Measurements from ENCODE around the gene SPACA5.
"Not testable (repeated sequence)": the region's sequence is repeated elsewhere in the genome, so short reads cannot be mapped to it uniquely, and the experiment has no call there.

Gene SPACA5

GRCh38 chrX:48006688-48007087 is at the start of gene SPACA5:
Gene SPACA5 (plus strand): TSS chrX:48006988. CDS start chrX:48007803, 815 bp downstream.
- not testable (repeated sequence) for H3K27me3 ChIP-seq; H3K4me3 ChIP-seq (ENCODE audit: low read depth in 1 of 2, low read length in 1 of 2); H3K27ac ChIP-seq; H3K36me3 ChIP-seq; H3K9me3 ChIP-seq
- H3K4me1 ChIP-seq (ENCODE audit: control insufficient read depth in 1 of 2, insufficient read depth in 1 of 2, low read depth in 1 of 2, low read length in 1 of 2) = peaks cover 14 to 15% of the 10 kb centered on the region in 2 experiments

GRCh38 chrX:47958206-47958605 is 48.6 kb upstream of the SPACA5 start:
- not testable (repeated sequence) for H3K27ac ChIP-seq; H3K4me3 ChIP-seq (ENCODE audit: low read depth in 1 of 2, low read length in 1 of 2); H3K4me1 ChIP-seq (ENCODE audit: control insufficient read depth in 1 of 2, insufficient read depth in 1 of 2, low read depth in 1 of 2, low read length in 1 of 2); H3K9me3 ChIP-seq; H3K36me3 ChIP-seq; H3K27me3 ChIP-seq

- Histone ChIP-seq H3K27me3 (no peaks in the 10 kb centered on the region), H3K9me3 (no peaks in the 10 kb centered on the region), H3K27ac (no peak overlapping the region), H3K4me3 (ENCODE audit: low read depth in 1 of 2, low read length in 1 of 2) (no peak overlapping the region), H3K4me1 (ENCODE audit: control insufficient read depth in 1 of 2, insufficient read depth in 1 of 2, low read depth in 1 of 2, low read length in 1 of 2) (peaks cover 5 to 6% of the 10 kb centered on the region in 2 experiments), H3K36me3 (no peaks in the 10 kb centered on the region)
- no peak for TF ChIP-seq CTCF (IDR thresholded peaks at IDR 0.05)
These were observed 47.9 kb upstream of the SPACA5 start for GRCh38 chrX:47958761-47959342.

GRCh38 chrX:47960406-47960805 is 46.4 kb upstream of the SPACA5 start:
- Histone ChIP-seq H3K27ac (no peak overlapping the region), H3K4me3 (ENCODE audit: low read depth in 1 of 2, low read length in 1 of 2) (no peak overlapping the region), H3K36me3 (no peaks in the 10 kb centered on the region), H3K4me1 (ENCODE audit: control insufficient read depth in 1 of 2, insufficient read depth in 1 of 2, low read depth in 1 of 2, low read length in 1 of 2) (peaks cover 5 to 6% of the 10 kb centered on the region in 2 experiments), H3K9me3 (no peaks in the 10 kb centered on the region), H3K27me3 (no peaks in the 10 kb centered on the region)
- TF ChIP-seq CTCF (IDR thresholded peaks at IDR 0.05) = no peak

- not testable (repeated sequence) for H3K27me3 ChIP-seq; H3K4me3 ChIP-seq (ENCODE audit: low read depth in 1 of 2, low read length in 1 of 2); H3K4me1 ChIP-seq (ENCODE audit: control insufficient read depth in 1 of 2, insufficient read depth in 1 of 2, low read depth in 1 of 2, low read length in 1 of 2); H3K9me3 ChIP-seq; H3K36me3 ChIP-seq; H3K27ac ChIP-seq
These were observed 45.0 kb upstream of the SPACA5 start for GRCh38 chrX:47961830-47962229.

GRCh38 chrX:47965526-47965925 is 41.3 kb upstream of the SPACA5 start:
- not testable (repeated sequence) for H3K4me1 ChIP-seq (ENCODE audit: control insufficient read depth in 1 of 2, insufficient read depth in 1 of 2, low read depth in 1 of 2, low read length in 1 of 2); H3K4me3 ChIP-seq (ENCODE audit: low read depth in 1 of 2, low read length in 1 of 2); H3K27ac ChIP-seq; H3K9me3 ChIP-seq; H3K27me3 ChIP-seq; H3K36me3 ChIP-seq

GRCh38 chrX:47973235-47973634 is 33.6 kb upstream of the SPACA5 start:
- H3K36me3 ChIP-seq = peaks cover 10% of the 10 kb centered on the region
- H3K4me3 ChIP-seq (ENCODE audit: low read depth in 1 of 2, low read length in 1 of 2) = no peak overlapping the region
- TF ChIP-seq CTCF (IDR thresholded peaks at IDR 0.05) = no peak
- no peaks in the 10 kb centered on the region for H3K27me3 ChIP-seq
- no peaks in the 10 kb centered on the region for H3K4me1 ChIP-seq (ENCODE audit: control insufficient read depth in 1 of 2, insufficient read depth in 1 of 2, low read depth in 1 of 2, low read length in 1 of 2)
- no peak overlapping the region for H3K27ac ChIP-seq
- H3K9me3 ChIP-seq = peaks cover 10% of the 10 kb centered on the region

All from neutrophil (primary cell).